Calu3 (cell line): ENCODE measurements around the gene DBT. TPM values are rescaled to one million over a fixed set of nuclear protein-coding genes. Genes with fewer than 3 reads are reported as not detected.

Experiments used
- BruUV-seq: library from RNA; stranded (reverse); fragments of 400-500 nt; replicated peaks from 2 replicates; lab custom pipeline; 2021; lab: Mats Ljungman, UMichigan
- CTCF ChIA-PET: fragments of 300-600 bp; sonication (Branson Sonifier 250); formaldehyde crosslinking; loops from one replicate; lab custom pipeline; 2022; ENCODE audit warnings: antibody characterized with exemption; lab: Charles Lee
- DNase-seq: peaks from one replicate; pipeline ENCODE4 v3.0.0; 2022
- H3K27ac Mint-ChIP-seq: one replicate; pipeline ENCODE4 v1.8.0; 2022; ENCODE audit warnings: mixed read lengths; ENCODE audit not compliant: unreplicated experiment
- H3K27me3 Mint-ChIP-seq: one replicate; pipeline ENCODE4 v1.8.0; 2022; ENCODE audit warnings: mixed read lengths; ENCODE audit not compliant: unreplicated experiment
- H3K36me3 Mint-ChIP-seq: one replicate; pipeline ENCODE4 v1.8.0; 2022; ENCODE audit warnings: mild to moderate bottlenecking, moderate library complexity, mixed read lengths; ENCODE audit not compliant: insufficient read depth, unreplicated experiment
- H3K4me1 Mint-ChIP-seq: one replicate; pipeline ENCODE4 v1.8.0; 2022; ENCODE audit warnings: mild to moderate bottlenecking, low read depth, mixed read lengths; ENCODE audit not compliant: unreplicated experiment
- H3K4me3 Mint-ChIP-seq: one replicate; pipeline ENCODE4 v1.8.0; 2022; ENCODE audit warnings: mild to moderate bottlenecking, low read depth, moderate library complexity, mixed read lengths; ENCODE audit not compliant: unreplicated experiment
- H3K9me3 Mint-ChIP-seq: one replicate; pipeline ENCODE4 v1.8.0; 2022; ENCODE audit warnings: low read depth, mixed read lengths; ENCODE audit not compliant: unreplicated experiment
- CTCF ChIP-seq: fragments of 200-600 bp; IDR thresholded peaks from one replicate; pipeline ENCODE4 v1.8.0; 2022; ENCODE audit warnings: antibody characterized with exemption; ENCODE audit not compliant: unreplicated experiment
- intact Hi-C: fragments of 100-400 bp; cut with micrococcal nuclease; formaldehyde crosslinking; loops from one replicate; pipeline ENCODE4 v1.10.0; 2022; ENCODE audit not compliant: unreplicated experiment
- microRNA-seq: library from miRNA; unstranded; fragments of <30 nt; microRNA quantifications from one replicate; pipeline ENCODE4 v1.2.0, GENCODE V29; 2022
- total RNA-seq: library from RNA; stranded (reverse); gene quantifications from 2 replicates; pipeline ENCODE4 v1.2.3, GENCODE V29; 2022

DBT gene
- total RNA-seq, 1 experiment from 2014 or later: 9.4 TPM

- DNase-seq: no peak
- no peaks in the 10 kb centered on the region for H3K9me3 Mint-ChIP-seq
- CTCF ChIA-PET: no interaction called here
- no peak for TF ChIP-seq CTCF
- no peak overlapping the region for H3K4me3 Mint-ChIP-seq
- H3K36me3 Mint-ChIP-seq: peaks cover 8% of the 10 kb centered on the region
- no peak overlapping the region for H3K27ac Mint-ChIP-seq
- no peaks in the 10 kb centered on the region for H3K4me1 Mint-ChIP-seq
- no TSS peak for BruUV-seq
- intact Hi-C loops: no loop called here
- no peaks in the 10 kb centered on the region for H3K27me3 Mint-ChIP-seq
Observed at GRCh38 chr1:100141192-100141591, 108.4 kb downstream of the DBT start.

GRCh38 chr1:100137602-100138001 lies 112.0 kb downstream of the DBT start:
- no peak overlapping the region for H3K4me3 Mint-ChIP-seq
- no peaks in the 10 kb centered on the region for H3K27me3 Mint-ChIP-seq
- no peaks in the 10 kb centered on the region for H3K9me3 Mint-ChIP-seq
- no peak for TF ChIP-seq CTCF
- DNase-seq: no peak
- H3K36me3 Mint-ChIP-seq: peaks cover 24% of the 10 kb centered on the region
- CTCF ChIA-PET: no interaction called here
- intact Hi-C loops: loop anchor here (10.0 kb wide), 1 partner anchor 317 kb away; no protein-coding TSS in a partner anchor
- no TSS peak for BruUV-seq
- H3K4me1 Mint-ChIP-seq: peaks cover 8% of the 10 kb centered on the region
- H3K27ac Mint-ChIP-seq: no peak overlapping the region

Small RNA genes lying within 50 kb of the gene (microRNA-seq; reads per million reads assigned to microRNA genes)
- gene MIR553: not detected

Other genes starting within 250 kb of the DBT start
- 8.2 and 8.7 TPM in 2 replicates for gene SASS6, start 116.9 kb downstream of the DBT start, total RNA-seq
- gene TRMT13, start 116.7 kb downstream of the DBT start, total RNA-seq: 18.9 and 21.4 TPM in 2 replicates
- 0.42 and 0.88 TPM in 2 replicates for gene LRRC39, start 71.6 kb downstream of the DBT start, total RNA-seq
- gene RTCA, start 16.4 kb upstream of the DBT start, total RNA-seq: 21.7 and 25.7 TPM in 2 replicates
- 6.4 and 8.5 TPM in 2 replicates for gene CDC14A, start 102.7 kb upstream of the DBT start, total RNA-seq